HG02642 (cell line): Measurements from ENCODE around the gene DCTN3.

Experiments
- ATAC-seq: cut with Tn5 transposase; IDR thresholded peaks from one replicate; pipeline ENCODE4 v1.9.1; 2021; ENCODE audit warnings: mild to moderate bottlenecking; ENCODE audit not compliant: unreplicated experiment, poor library complexity

The DCTN3 gene

DNA sequence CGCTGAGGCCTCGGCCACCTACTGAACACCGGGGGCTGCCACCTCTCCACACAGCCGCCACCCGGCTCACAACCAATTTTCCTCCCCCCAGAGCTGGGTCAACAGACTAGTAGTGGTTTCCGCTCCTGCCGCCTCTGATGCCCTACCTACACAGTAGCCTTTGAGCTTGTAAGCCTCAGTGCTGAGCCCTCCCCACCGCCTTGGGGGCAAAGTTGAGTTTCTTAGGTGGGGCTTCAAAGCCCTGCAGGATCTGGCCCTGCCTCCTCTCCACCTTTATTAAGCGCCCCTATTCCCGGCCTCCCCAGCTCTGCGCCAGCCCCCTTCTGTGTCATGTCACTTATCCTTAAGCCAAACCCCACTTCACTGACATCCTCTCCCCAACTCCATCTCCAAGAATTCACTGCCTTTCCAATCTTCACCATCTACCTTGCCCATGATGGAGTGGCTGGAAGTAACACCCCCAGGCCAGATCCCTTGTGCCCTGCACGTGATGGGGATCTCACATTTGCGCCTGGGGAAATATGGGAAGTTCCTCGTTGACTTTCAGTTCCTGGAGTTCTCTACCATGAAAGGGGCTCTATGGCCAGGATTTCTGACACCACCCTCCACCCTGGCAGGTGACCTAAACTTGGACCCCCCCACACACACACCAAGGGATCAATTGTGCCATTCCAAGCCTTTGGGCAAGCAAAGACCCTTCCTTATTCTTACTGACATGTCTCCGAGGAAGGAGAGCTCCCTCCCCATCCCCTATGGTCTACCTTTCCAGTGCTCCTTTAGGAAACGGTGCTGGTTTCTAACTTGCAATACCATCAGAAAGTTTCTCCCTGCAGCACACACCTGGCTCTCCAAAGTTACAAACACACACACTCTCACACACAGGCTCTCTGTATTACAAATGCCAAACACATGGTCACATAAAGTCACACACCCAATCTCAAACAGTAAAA is 28.1 kb downstream of the DCTN3 start:
- no peak for ATAC-seq

DNA sequence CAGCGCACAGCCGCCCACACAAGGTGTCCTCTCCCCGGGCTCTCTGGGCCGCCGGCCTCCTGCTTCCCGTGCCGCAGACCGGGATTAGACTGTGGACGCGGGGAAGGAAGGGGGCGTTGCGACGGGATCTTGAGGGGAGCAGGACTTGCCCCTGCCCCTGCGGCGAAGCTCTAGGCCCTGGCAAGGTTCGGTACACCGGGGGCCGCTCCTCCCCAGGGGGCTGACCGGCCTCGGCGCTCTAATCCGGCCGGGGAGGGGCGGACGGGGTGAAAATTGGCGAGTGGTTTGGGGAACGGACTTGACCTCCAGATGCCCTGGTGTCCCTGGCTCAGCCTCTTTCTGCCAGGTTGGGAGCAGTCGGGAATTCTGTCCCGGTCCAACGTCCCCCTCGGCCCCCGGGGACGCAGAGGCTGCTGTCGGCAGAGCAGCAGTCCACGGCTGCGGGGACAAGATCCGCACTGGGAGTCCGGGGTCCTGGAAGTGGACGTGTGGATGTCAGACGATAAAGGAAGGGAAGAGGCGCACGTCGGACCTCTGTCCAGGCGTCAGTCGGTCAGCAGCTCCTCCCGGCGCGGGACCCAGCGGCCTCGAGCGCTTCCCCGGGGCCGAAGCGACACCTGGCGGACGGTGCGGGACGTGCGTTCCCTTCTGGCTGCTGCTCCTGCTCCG is 28.9 kb downstream of the DCTN3 start:
- peak; percentile 75 for ATAC-seq

DNA sequence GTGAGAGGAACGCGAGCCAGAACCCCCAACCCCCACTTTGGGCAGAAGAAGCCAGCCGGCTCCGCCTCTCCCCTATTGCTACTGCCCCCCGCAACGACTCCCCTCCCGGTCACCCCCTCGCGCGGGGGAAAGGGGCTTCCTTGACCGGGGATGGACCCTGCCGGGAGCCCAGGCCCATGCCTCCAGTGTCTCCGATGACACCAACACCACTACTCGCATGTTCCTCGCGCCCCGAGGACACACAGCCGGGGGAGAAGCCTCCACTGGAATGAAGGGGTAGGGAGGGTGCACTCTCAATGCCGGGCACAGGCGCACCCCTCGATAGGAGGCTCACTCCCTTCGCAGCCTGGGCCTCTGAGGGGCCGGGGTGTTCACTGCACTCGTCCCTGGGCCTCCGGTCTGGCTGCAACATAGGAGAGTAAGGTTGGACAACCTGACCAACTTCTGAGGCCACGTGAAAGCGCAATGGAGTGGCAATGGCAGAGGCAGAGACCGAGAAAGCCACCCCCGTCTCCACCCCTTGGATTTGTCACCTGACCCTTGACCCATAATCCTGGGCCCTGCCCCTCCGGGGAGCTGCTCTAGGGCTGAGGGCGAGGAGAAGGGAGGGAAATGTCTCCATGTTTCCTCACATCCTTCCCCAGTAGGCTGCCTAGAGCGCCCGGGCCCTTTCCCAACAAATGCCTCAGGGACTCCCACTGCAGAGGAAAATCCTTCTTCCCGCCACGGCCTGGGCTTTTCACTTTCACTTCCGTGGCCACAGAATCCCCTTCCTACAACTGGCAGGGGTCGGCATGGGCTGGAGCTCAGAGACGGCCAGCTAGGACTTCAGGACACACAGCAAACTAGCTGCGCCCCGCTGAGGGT is 29.7 kb downstream of the DCTN3 start:
- ATAC-seq, result no peak

DNA sequence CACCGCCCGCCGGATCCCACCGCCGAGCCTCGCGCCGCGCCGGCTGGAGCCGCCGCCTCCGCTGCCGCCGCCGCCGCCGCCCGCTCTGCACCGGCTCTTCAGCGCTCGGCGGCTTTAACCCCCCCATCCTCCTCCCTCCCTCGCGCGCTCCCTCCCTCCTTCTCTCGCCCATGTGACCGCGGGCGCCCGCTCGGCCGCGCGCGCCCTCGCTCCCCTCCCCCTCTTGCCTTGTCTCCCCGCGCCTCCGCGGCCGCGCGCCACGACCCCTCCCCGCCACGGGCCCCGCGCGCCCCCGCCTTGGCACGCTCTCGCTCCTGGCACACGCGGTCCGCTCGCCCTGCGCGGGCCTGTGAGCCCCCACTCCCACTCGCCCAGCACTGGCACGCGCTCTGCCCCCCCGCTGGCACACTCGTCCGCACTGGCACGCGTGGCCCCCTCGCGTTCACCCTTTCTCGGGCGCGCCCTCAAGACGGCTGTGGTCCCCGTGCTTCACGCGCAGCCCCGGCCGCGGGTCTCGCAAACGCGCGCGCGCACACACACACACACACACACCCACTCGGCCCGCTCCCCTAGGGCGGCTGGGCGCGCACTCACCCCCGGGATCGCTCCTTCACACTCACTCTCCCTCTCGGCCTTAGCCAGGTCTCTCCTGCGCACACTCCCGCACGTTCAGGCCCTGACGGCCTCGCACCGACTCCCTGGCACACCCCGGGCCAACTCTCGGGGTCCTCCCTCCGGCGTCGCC is 30.5 kb downstream of the DCTN3 start, which contains the start of gene CNTFR:
TSS of gene CNTFR (minus strand) at position 89 of the 745 bp plus-strand sequence. CDS start 20,743 bp downstream, outside the sequence.
- no peak for ATAC-seq

DNA sequence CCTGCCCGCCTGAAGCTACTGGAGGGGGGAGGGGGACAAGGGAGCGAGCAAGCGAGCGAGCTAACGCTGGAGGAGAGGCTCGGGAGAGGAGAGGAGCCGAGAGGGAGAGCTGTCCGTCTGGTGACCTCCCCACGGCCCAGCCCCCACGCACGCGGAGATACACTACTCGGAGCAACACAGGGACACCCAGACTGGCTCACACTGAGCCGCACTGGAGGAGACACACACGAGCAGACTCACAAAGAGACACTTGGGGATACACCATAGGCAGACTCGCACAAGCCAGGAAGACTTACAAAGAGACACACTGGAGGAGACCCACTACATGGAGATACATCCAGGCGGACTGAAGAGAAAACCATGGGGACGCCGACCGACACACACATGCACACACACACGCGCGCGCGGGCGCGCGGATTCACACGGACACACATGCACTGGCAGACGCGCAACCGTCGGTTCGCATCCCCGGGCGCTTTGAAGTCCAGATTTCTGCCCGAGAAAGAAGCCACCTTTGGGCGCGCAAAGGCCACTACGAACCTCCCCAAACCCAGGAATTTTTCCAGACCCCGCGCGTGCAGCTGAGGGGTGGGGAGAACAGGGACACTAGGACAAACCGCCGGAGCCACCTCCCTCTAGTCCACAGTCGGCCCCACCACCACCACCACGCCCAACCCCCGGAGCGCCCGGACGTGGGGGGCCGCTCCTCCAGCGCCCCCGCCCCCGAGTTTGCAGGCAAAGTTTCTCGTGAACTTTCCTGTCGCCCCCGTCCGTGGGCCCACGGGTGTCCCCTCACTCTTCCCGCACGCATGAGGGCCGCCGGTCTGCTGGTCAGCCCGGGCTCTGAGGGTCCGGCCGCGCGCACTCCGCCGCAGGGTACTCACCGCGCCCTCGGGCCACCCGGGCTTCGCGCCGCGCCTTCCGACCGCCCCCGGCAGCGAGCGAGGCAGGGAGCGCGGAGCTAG is 31.3 kb downstream of the DCTN3 start:
- ATAC-seq, result no peak

DNA sequence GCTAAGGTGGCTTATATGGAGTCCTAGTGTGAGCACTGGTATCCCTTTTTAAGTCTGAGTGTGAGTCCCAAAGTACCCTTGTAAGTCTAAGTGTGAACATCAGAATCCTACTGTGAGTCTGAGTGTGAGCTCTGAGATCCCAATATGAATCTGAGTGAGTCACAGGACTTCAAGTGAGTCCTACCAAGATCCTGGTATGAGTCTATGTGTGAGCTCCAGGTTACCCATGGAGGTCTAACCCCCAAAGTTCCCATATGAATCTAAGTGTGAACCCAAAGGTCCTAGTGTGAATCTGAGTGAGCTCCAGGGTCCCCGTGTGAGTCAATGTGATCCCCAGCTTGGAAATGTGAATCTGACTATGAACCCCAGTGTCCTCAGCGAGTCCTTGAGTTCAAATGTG is 33.0 kb downstream of the DCTN3 start:
- no peak for ATAC-seq

DNA sequence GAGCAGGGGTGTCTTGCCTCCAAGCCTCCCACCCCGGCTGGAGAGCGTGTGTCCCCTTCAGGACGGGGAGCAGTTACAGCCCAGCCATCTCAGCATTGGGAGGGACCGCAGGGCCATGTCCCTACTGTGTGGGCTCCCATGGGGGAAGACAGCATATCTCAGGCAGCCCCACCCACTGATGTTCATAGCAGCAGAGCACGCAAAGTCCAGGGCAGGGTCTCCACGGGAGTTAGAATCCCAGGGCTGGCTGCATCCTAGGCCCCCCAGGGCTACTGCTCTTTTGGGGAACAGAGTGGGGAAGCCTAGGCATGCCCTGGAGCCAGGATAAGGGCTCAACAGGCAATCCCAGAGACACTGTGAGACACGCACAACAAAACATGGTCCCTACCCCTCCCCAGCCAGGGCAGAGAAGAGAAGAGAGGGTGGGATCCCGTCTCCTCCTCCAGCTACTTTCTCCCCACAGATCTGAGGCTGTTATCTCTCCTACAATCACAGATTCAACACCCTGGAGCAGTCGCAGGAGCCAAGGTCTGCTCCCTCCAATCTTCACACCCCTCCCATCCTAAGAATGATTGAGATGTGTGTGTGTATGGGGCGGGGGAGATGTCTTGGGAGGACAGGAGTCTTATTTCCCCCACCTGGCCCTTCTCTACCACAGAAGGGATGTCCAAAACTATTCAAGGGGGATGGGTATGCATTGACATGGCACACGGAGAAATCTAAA is 34.2 kb downstream of the DCTN3 start:
- no peak for ATAC-seq

DNA sequence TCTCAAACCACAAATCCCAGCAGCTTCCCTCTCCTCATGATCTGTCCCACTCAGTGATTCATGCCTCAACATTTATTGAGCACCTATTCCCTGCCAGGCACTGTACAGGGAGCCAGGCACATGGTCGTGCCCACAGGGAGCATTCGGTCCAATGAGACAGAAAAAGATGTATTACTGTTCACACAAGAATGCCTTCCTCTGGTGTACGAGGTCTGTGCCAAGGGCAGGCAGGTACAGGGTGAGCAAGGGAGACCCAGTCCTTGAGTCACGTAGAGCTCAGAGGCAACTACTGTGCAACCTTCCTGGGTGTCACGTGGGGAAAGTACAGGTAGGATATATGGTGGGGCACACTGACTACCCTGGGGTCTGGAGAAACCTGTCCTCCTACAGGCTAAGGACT is 35.3 kb downstream of the DCTN3 start:
- no peak for ATAC-seq

DNA sequence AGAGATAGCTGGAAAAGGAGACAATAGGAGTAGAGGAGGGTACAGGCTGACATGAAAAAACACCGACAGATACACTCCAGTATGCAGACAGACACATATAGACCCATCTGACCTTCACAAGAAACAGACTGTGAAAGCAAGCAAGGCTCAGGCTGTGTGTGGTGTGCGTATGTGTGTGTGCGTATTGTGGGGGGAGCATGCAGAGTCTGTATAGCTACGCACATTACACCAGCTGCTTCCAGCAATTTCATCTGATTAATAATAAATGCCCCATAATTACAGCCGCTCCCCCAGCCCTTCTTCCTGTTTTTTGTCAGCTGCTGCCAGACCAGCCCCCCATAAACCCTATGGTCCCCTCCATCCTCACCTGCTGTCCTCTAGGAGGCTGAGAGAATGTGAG is 37.5 kb downstream of the DCTN3 start:
- no peak for ATAC-seq

DNA sequence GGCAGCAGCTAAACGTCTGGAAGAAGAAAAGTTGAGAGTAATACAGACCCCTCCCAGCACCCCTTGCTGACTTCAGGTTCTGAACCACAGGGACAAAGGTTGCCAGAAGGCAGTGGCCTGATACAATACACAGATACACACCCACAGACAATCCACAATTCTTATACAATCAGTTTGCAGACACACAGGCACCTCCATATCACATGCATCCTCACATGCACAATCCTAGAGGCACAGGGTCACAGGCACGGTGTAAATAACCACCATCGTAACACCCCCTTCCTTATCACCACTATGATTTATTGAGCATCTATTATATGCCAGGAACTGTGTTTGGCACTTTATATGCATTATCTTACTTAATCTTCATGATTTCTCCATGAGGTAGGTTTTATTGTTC is 39.0 kb downstream of the DCTN3 start:
- ATAC-seq, result no peak

DNA sequence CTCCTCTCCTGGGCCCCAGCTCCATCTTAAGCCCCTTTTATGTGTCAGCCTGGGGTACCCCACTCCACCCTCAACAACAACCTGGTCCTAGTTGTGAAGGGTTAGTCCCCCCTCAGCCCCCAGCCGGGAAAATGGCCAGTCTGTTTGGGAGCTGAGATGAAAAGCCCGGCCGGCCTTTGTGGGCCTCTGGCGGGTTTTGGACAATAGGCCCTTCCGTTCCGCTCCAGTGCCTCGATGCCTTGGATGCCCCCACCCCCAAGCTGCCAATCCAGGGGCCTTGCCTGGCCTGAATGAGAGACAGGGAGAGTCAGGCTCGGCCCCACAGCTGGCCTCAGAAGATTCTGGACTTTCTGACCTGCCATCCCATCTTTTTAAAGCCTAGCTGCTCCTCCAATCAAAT is 39.9 kb downstream of the DCTN3 start:
- ATAC-seq, result no peak

DNA sequence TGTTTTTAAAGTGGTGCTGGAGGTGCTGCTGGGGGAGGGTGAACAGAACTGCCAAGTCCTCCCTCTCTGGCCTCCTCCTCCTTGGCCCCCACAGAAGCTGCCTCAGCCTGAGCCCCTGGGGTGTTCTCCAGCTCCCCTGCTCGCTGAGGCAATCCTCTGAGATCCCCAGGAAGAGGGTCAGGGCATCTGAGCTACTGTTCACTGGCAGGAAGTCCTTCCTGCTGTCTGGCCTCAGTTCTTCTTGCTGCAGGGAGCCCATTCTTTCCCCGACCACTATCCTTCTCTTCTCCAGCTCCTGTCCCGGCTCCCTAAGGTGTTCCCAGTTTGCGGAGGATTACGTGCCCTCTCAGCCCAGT is 40.5 kb downstream of the DCTN3 start:
- ATAC-seq, result no peak

DNA sequence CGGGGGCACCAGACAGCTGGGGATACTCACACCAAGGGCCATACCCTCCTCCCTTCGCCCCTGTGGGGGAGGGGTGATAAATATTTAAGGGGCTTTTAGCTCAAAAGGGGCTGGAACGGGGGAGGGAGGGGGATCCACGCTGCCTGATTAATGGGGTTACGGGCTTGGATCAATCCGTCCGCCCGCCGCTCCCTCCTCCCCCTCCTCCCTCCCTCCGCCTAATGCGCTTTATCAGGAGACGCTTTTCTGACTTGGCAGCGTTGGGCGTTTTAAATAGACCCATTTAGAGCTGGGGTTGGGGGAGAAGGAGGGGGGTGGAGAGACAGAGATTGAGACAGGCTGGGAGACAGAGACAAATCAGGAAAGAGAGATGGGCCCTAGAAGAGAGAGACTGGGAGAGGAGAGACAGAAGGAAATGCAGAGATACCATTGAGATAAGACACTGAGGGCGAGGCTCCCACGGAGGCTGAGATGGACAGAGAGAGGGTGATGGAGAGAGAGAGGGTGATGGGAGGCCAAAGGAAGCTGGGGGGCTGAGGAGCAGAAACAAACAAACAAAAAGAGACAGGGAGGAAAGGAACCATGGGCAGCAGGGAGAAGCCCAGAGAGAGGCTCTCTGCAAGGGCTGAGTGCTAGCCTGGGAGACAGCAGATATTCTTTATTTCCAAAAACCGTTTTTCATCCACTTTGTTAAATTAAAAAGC is 41.0 kb downstream of the DCTN3 start:
- ATAC-seq, result no peak

DNA sequence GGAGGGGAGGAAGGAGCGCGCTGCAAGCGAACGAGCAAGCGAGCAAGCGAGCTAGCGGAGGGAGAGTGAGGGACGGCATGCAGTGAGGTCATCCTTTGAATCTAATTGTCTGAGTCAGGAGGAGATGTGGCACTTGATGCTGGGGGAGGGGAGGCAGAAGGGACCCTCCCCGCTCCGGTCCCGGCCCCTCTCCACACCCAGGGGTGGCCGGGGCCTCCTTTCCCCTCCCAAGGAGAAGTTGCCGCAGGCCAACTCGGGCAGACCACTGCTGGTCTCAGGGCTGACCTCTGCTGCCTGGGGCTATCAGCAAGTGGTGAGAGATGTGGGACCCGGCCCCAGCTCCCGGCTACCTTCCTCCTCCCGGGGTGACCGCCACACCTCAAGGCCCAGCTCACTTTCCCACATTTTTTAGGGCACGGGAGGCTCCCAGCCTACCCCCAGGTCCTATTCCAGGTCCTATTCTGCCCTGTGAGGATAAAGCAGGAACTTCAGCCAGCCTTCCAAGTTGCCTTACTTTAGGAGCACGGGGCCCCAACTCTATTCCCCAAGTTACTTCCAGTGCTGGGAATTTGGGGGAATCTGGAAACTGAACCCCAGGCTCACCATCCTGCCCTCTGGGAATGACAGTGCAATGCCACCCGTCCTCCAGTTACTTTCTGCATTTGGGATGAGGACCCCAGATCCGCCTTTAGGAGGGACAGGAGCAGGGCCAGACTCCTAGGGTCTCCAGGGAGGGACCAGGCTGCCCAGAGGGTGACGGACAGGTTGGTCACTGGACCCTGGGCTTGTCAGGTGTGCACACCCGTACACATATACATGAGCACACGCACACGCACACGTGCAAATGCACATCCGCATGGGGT is 41.8 kb downstream of the DCTN3 start:
- no peak for ATAC-seq

DNA sequence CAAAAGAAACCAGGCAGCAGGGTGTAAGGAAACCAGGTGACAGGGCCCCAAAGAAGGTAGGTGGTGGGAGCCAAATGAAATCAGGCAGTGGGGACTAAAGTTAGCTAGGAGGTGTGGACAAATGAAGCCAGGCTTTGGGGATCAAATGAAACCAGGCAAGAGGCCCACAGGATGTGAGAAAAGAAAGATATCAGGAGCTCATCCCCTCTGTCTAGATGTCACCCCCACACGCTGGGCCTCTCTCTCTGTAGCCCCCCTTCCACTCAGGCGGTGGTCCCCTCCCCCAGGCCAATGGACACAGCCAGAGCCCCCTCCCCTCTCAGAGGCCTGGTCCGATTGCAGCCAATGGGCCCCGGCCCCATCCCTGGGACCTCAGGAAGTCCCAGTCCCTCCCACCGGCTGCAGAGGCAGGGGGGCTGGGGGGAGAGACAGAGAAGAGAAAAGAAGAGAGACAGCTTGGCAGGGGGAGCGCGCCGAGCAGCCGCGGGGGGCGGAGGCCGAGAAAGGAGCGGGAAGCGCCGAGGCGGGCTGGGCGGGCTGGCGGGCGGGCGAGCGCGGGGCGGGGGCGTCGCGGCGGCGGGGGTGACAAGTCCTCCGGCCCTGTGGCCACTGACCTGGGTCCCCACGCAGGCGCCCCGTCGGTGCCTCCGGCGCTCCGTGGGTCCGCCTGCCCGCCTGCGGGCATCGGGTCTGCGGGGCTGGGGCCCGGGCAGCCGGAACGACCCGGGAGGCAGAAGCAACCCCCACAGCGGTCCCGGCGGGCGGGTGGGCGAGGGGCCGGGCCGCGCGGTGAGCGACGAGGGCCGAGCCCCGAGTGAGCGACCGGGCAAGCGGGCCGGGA is 42.7 kb downstream of the DCTN3 start:
- ATAC-seq, result no peak
